H1 (cell line): Measurements from ENCODE around the gene PLB1. TPM values are rescaled to one million over a fixed set of nuclear protein-coding genes. Genes with fewer than 3 reads are reported as not detected.

Source experiments
- POLR2A ChIP-seq, 2 experiments: IDR thresholded peaks; 1 replicate in 1 of 2; 2 replicates in 1 of 2; pipeline ENCODE4 v1.6.1; 2011; ENCODE audit warnings: low read depth in 2 of 2, low read length in 2 of 2, mild to moderate bottlenecking in 2 of 2; ENCODE audit errors: control extremely low read depth in 1 of 2
- polyA plus RNA-seq, 7 experiments: library from polyadenylated mRNA; depleted of rRNA in 3 of 7; stranded (reverse) in 5 of 7; unstranded in 2 of 7; fragments of >200 nt in 5 of 7; fragments of 200-250 nt in 2 of 7; gene quantifications; 1 replicate in 5 of 7; 2 replicates in 1 of 7; 4 replicates in 1 of 7; pipeline versions ENCODE4 v1.2.1 to v1.2.3, GENCODE V29; 2011 to 2013; ENCODE audit warnings: missing spikeins in 2 of 7, mixed read lengths in 2 of 7
- total RNA-seq: library from RNA; stranded (reverse); fragmentation: NEBNext Ultra II Directional; extraction: Animal tissue kit (Norgen Biotek cat#: 25700); gene quantifications from 2 replicates; pipeline ENCODE4 v1.2.1, GENCODE V29; 2021

The PLB1 gene
- total and polyA plus RNA-seq, 2 of the 8 experiments (the other 6 are each of a cell fraction or from before 2014, with no cell fraction given) = 0.20 to 0.36 TPM

DNA sequence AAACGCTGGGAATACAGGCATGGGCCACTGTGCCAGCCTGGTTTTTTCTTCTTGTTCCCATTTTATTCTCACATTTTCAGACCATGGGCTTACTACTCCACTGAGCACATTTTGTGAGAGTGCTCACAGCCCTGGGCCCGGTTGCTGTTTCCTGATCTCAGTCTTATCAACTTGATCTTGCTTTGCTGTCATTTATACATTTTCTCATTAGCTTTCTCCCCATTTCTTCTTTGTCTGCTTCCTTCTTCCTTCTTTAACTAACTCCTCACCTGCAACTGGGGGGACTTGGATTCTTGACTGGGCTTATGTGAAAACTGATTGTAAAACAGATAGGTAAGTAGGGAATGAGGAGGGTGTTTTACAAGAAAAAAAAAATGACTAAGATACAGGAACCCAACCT is 117.3 kb downstream of the PLB1 start (continued):
- TF ChIP-seq POLR2A (IDR thresholded peaks at IDR 0.05; ENCODE audit: control extremely low read depth in 1 of 2, low read depth in 2 of 2, low read length in 2 of 2) = no peak
- TF ChIP-seq, all 59 proteins: peak for 0
